ENCODE results near the gene PLCXD1. TPM values are rescaled to one million over a fixed set of nuclear protein-coding genes. Genes with fewer than 3 reads are reported as not detected.

Gene PLCXD1
- polyA plus RNA-seq, 1 donor from 2014 or later: 30.1 TPM

DNA sequence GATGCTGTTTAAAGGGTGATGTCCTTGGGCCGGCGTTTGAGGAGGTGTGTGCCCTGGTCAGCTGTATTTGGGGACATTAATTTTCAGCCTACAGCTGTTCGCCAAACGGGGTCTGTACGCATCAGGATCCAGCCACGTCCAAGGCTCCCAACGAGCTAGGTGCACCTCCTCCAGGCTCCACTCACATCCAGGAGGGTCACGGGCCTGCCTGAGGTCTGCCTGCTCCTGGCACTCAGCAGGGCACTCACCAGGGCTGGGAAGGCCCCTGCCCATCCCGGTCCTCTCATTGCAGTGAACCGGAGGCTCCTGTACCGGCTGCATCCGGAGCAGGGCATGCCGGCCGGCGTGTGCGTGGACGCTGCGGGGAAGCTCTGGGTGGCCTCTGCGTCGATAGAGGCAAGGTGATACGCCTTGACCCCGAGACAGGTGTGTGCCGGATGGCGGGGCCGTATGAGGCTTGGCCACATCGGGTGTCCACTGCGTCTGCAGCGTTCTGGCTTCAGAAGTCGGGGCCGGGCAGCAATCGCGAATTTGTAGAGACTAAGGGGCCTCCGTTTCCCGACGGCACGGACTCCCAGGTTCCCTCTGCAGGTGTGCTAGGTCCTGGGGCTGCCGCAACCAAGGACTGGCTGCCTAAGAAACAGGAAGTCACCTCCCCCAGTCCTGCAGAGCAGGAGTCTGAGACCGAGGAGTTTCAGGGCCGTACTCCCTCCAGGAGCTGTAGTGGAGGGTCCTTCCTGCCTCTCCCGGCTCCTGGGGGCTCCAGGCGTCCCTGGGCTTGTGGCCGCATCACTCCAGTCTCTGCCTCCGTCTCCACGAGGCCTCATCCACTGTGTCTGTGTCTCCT lies 27.5 kb upstream of the PLCXD1 start:
- TF ChIP-seq REST (IDR thresholded peaks at IDR 0.05; ENCODE audit: borderline replicate concordance) (no peak), POLR2AphosphoS5 (IDR thresholded peaks at IDR 0.05) (no peak), EP300 (conservative IDR thresholded peaks at IDR 0.05; ENCODE audit: poor library complexity, severe bottlenecking) (no peak), SMC3 (conservative IDR thresholded peaks at IDR 0.05; ENCODE audit: poor library complexity) (no peak), MXI1 (conservative IDR thresholded peaks at IDR 0.05; ENCODE audit: poor library complexity, severe bottlenecking) (no peak), TAF1 (IDR thresholded peaks at IDR 0.05; ENCODE audit: low read depth) (no peak), RAD21 (conservative IDR thresholded peaks at IDR 0.05) (no peak), EZH2 (IDR thresholded peaks at IDR 0.05; ENCODE audit: borderline replicate concordance, insufficient read depth, low read length, poor library complexity, severe bottlenecking) (no peak)
- TF ChIP-seq, protein P1, sequence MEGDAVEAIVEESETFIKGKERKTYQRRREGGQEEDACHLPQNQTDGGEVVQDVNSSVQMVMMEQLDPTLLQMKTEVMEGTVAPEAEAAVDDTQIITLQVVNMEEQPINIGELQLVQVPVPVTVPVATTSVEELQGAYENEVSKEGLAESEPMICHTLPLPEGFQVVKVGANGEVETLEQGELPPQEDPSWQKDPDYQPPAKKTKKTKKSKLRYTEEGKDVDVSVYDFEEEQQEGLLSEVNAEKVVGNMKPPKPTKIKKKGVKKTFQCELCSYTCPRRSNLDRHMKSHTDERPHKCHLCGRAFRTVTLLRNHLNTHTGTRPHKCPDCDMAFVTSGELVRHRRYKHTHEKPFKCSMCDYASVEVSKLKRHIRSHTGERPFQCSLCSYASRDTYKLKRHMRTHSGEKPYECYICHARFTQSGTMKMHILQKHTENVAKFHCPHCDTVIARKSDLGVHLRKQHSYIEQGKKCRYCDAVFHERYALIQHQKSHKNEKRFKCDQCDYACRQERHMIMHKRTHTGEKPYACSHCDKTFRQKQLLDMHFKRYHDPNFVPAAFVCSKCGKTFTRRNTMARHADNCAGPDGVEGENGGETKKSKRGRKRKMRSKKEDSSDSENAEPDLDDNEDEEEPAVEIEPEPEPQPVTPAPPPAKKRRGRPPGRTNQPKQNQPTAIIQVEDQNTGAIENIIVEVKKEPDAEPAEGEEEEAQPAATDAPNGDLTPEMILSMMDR (IDR thresholded peaks at IDR 0.05; ENCODE audit: poor library complexity, severe bottlenecking): no peak
- no peaks in the 10 kb centered on the region for H3K27me3 ChIP-seq (ENCODE audit: insufficient read depth, low read depth, low read length)
- H3K36me3 ChIP-seq (ENCODE audit: insufficient read depth, low read length): no peaks in the 10 kb centered on the region
- no peak overlapping the region for H3K4me3 ChIP-seq (ENCODE audit: low read length)
- no peak overlapping the region for H3K9ac ChIP-seq (ENCODE audit: low read length)
- no peaks in the 10 kb centered on the region for H3K9me3 ChIP-seq (ENCODE audit: low read length)
- H2AFZ ChIP-seq (ENCODE audit: low read depth, low read length): no peak overlapping the region
- H3K79me2 ChIP-seq (replicated peaks; ENCODE audit: insufficient read depth, low read length): no peaks in the 10 kb centered on the region
- H3K4me2 ChIP-seq (ENCODE audit: low read length): no peak overlapping the region
- no peak overlapping the region for H3K27ac ChIP-seq (ENCODE audit: low read length)
- no peaks in the 10 kb centered on the region for H3K9me2 ChIP-seq (ENCODE audit: insufficient read depth, low read length)
- H4K20me1 ChIP-seq (ENCODE audit: insufficient read depth): no peaks in the 10 kb centered on the region
- H3F3A ChIP-seq (ENCODE audit: insufficient read depth, low read length, poor library complexity, severe bottlenecking): no peaks in the 10 kb centered on the region

DNA sequence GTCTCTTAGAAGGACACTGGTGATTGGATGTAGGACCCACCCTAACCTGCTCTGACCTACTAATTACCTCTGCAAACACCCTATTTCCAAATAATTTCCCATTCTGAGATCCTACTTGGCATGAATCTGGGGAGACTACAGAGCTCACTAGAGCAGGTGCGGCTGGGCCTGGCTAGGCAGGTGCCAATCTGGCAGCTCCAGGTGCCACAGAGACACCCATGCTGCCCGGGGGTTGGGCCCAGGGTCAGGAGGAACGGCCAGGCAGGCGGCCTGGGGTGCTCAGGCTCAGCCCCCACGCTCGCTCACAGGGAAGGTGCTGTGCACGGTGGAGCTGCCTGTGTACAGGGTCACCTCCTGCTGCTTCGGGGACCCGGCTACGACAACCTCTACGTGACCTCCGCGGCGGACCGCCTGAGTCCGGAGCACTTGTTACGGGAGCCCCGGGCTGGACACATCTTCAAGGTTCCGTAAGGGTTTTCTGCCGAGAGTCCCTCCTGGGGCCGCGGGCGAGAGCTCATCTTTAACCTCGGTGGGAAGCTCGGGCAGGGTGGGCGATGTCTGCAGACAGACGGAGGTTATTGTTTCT lies 26.5 kb upstream of the PLCXD1 start:
- Histone ChIP-seq H3K27ac (ENCODE audit: low read length) (no peak overlapping the region), H4K20me1 (ENCODE audit: insufficient read depth) (no peaks in the 10 kb centered on the region), H3K9me2 (ENCODE audit: insufficient read depth, low read length) (no peaks in the 10 kb centered on the region), H3K4me2 (ENCODE audit: low read length) (no peak overlapping the region), H2AFZ (ENCODE audit: low read depth, low read length) (no peak overlapping the region), H3K79me2 (replicated peaks; ENCODE audit: insufficient read depth, low read length) (no peaks in the 10 kb centered on the region), H3K36me3 (ENCODE audit: insufficient read depth, low read length) (no peaks in the 10 kb centered on the region), H3F3A (ENCODE audit: insufficient read depth, low read length, poor library complexity, severe bottlenecking) (no peaks in the 10 kb centered on the region), H3K27me3 (ENCODE audit: insufficient read depth, low read depth, low read length) (no peaks in the 10 kb centered on the region), H3K4me3 (ENCODE audit: low read length) (no peak overlapping the region), H3K9ac (ENCODE audit: low read length) (no peak overlapping the region), H3K9me3 (ENCODE audit: low read length) (no peaks in the 10 kb centered on the region)
- TF ChIP-seq, protein P1 (IDR thresholded peaks at IDR 0.05; ENCODE audit: poor library complexity, severe bottlenecking): no peak
- TF ChIP-seq MXI1 (conservative IDR thresholded peaks at IDR 0.05; ENCODE audit: poor library complexity, severe bottlenecking): no peak
- TF ChIP-seq EZH2 (IDR thresholded peaks at IDR 0.05; ENCODE audit: borderline replicate concordance, insufficient read depth, low read length, poor library complexity, severe bottlenecking): no peak
- TF ChIP-seq EP300 (conservative IDR thresholded peaks at IDR 0.05; ENCODE audit: poor library complexity, severe bottlenecking): no peak
- no peak for TF ChIP-seq RAD21 (conservative IDR thresholded peaks at IDR 0.05)
- TF ChIP-seq POLR2AphosphoS5 (IDR thresholded peaks at IDR 0.05): no peak
- TF ChIP-seq SMC3 (conservative IDR thresholded peaks at IDR 0.05; ENCODE audit: poor library complexity): no peak
- no peak for TF ChIP-seq REST (IDR thresholded peaks at IDR 0.05; ENCODE audit: borderline replicate concordance)
- TF ChIP-seq TAF1 (IDR thresholded peaks at IDR 0.05; ENCODE audit: low read depth): no peak

All from neural cell (in vitro differentiated cells).